Measurements from ENCODE around the gene SOBP.

GRCh38 chr6:107645740-107646139 lies 155.8 kb downstream of the SOBP start:
- TF ChIP-seq CTCF (IDR thresholded peaks at IDR 0.05 in 4 of 5, conservative IDR thresholded peaks at IDR 0.05 in 1 of 5) (no peak), POLR2A (IDR thresholded peaks at IDR 0.05) (no peak)

Measured in gastrocnemius medialis (tissue), 4 donors.